ENCODE results near the gene TMEM205.
A peak's percentile ranks its signal among the peaks of the same experiment; 100 is the strongest.
"Not testable (repeated sequence)": the region's sequence is repeated elsewhere in the genome, so short reads cannot be mapped to it uniquely, and the experiment has no call there.

TMEM205 gene

DNA sequence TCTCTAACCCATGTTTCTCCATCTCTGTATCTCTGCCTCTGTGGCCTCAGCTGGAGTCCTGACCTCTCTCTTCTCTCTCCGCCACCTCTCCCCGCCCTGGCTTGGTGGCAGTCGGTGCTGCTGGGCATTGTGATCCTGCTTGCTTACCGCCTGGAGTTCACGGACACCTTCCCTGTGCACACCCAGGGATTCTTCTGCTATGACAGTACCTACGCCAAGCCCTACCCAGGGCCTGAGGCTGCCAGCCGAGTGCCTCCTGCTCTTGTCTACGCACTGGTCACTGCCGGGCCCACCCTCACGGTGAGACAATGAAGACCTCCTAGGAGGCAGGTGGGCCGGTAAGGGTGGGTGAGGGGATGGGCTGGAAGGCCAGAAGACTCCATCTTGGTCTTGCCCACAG lies 13.4 kb upstream of the TMEM205 start:
- H3K36me3 ChIP-seq (ENCODE audit: control insufficient read depth, insufficient read depth, low read length) = no peaks in the 10 kb centered on the region
- no peak overlapping the region for H2BK120ac ChIP-seq (ENCODE audit: low read depth, low read length)
- H3K27ac ChIP-seq (ENCODE audit: low read depth, low read length) = no peak overlapping the region
- H3K9ac ChIP-seq (ENCODE audit: low read length) = no peak overlapping the region
- no peak overlapping the region for H3K4ac ChIP-seq (ENCODE audit: low read depth, low read length)
- no peaks in the 10 kb centered on the region for H3K79me1 ChIP-seq (ENCODE audit: low read length)
- H3K23ac ChIP-seq (ENCODE audit: low read length) = no peak overlapping the region
- H2AK5ac ChIP-seq (ENCODE audit: low read length) = no peak overlapping the region
- no peak overlapping the region for H3K4me2 ChIP-seq (ENCODE audit: low read length)
- no peak for DNase-seq
- peaks cover 5% of the 10 kb centered on the region for H3K4me1 ChIP-seq (ENCODE audit: control insufficient read depth, low read depth, low read length)
- no peak overlapping the region for H2BK15ac ChIP-seq (replicated peaks; ENCODE audit: low read depth)
- no peaks in the 10 kb centered on the region for H3K79me2 ChIP-seq (ENCODE audit: control insufficient read depth, insufficient read depth, low read length)
- whole genome bisulfite sequencing (ENCODE audit: extremely low coverage, insufficient coverage, low lambda C conversion rate) = no CpG with 5 or more reads among the region's 11 CpGs
- no peaks in the 10 kb centered on the region for H3K27me3 ChIP-seq (ENCODE audit: insufficient read depth, low read length, poor library complexity)
- no peak overlapping the region for H3K56ac ChIP-seq (ENCODE audit: low read length)
- no peak overlapping the region for H2BK5ac ChIP-seq (ENCODE audit: low read length)
- no peak overlapping the region for H3K18ac ChIP-seq (ENCODE audit: low read length)
- no peak overlapping the region for H4K8ac ChIP-seq (ENCODE audit: low read depth, low read length)
- H4K5ac ChIP-seq (ENCODE audit: low read length) = no peak overlapping the region
- H3K4me3 ChIP-seq (ENCODE audit: low read length) = no peak overlapping the region

DNA sequence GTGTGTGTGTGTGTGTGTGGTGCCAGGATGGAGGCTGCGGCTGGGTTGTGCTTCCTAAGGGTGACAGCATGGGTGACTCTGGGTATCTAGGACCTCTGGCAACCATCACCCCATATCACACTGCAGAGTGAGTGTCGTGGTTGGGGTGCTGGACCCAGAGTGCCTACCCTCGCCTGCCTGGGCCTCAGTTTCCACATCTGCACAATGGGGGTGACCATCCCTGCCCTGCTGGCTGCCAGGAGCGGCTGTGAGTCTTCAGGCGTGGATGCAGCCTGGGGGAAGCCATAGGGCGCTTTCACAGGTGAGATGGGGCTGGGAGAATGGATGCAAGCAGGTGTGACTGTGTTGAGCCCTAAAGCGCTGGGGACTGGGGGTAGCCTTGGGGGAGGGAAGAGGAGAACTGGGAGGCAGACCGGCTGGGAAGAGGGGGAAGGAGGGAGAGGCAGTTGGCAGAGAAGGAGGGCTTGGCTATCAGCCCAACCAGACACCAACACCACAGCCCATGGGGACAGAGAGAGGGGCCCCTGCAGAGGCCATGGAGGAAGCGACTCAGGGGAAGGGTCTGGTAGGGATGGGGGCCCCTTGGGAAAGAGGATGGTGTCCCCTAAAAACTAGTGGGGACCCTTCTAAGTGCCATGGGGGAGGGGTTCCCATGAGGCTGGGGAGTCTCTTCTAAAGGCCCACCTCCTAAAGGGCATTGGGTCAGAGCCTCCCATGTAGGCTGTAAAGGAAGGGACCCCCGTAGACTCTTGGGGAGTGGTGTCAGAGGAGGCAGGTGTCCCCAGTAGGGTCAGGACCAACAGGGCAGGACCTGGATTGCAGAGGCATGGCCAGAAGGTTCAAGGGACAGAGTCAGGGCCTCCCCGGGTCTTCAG lies 10.8 kb upstream of the TMEM205 start:
- H2BK120ac ChIP-seq (ENCODE audit: low read depth, low read length) = no peak overlapping the region

DNA sequence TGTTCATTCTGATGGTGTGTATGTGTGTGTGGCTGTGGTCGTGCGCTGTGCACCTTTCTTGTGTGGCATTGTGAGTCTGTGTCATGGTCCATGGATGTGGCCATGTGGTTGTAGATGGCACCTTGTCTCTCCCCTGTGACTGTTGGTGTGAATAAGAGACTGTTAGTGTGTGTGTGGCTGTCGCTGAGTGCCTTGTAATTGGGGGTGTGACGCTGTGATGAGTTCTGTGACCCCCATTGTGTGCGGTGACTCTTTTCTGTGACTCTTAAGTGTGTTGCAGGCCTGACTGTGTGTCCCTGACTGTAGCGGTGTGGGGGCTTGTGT lies 10.0 kb upstream of the TMEM205 start:
- H4K8ac ChIP-seq (ENCODE audit: low read depth, low read length) = no peak overlapping the region
- H2AK5ac ChIP-seq (ENCODE audit: low read length) = no peak overlapping the region
- H3K36me3 ChIP-seq (ENCODE audit: control insufficient read depth, insufficient read depth, low read length) = no peaks in the 10 kb centered on the region
- H3K9ac ChIP-seq (ENCODE audit: low read length) = no peak overlapping the region
- no peak overlapping the region for H2BK120ac ChIP-seq (ENCODE audit: low read depth, low read length)
- peak overlapping the region; percentile 65 for H3K56ac ChIP-seq (ENCODE audit: low read length)
- no peak overlapping the region for H3K23ac ChIP-seq (ENCODE audit: low read length)
- H3K27me3 ChIP-seq (ENCODE audit: insufficient read depth, low read length, poor library complexity) = no peaks in the 10 kb centered on the region
- no peaks in the 10 kb centered on the region for H3K79me1 ChIP-seq (ENCODE audit: low read length)
- H3K18ac ChIP-seq (ENCODE audit: low read length) = no peak overlapping the region
- no peak overlapping the region for H3K4me2 ChIP-seq (ENCODE audit: low read length)
- no peak overlapping the region for H3K4ac ChIP-seq (ENCODE audit: low read depth, low read length)
- no peak overlapping the region for H2BK15ac ChIP-seq (replicated peaks; ENCODE audit: low read depth)
- no peak overlapping the region for H2BK5ac ChIP-seq (ENCODE audit: low read length)
- no CpG with 5 or more reads among the region's 6 CpGs for WGBS (ENCODE audit: extremely low coverage, insufficient coverage, low lambda C conversion rate)
- H3K4me1 ChIP-seq (ENCODE audit: control insufficient read depth, low read depth, low read length) = peaks cover 3% of the 10 kb centered on the region
- no peak overlapping the region for H3K27ac ChIP-seq (ENCODE audit: low read depth, low read length)
- no peak overlapping the region for H4K5ac ChIP-seq (ENCODE audit: low read length)
- DNase-seq = no peak
- H3K4me3 ChIP-seq (ENCODE audit: low read length) = no peak overlapping the region
- H3K79me2 ChIP-seq (ENCODE audit: control insufficient read depth, insufficient read depth, low read length) = no peaks in the 10 kb centered on the region

More for the DNA sequence above, 10.8 kb upstream of the TMEM205 start:
- Histone ChIP-seq H3K4me2 (ENCODE audit: low read length) (no peak overlapping the region), H3K79me2 (ENCODE audit: control insufficient read depth, insufficient read depth, low read length) (no peaks in the 10 kb centered on the region), H3K23ac (ENCODE audit: low read length) (no peak overlapping the region), H3K4me3 (ENCODE audit: low read length) (no peak overlapping the region), H3K79me1 (ENCODE audit: low read length) (no peaks in the 10 kb centered on the region), H3K18ac (ENCODE audit: low read length) (no peak overlapping the region), H3K9ac (ENCODE audit: low read length) (no peak overlapping the region), H4K5ac (ENCODE audit: low read length) (no peak overlapping the region), H3K27me3 (ENCODE audit: insufficient read depth, low read length, poor library complexity) (no peaks in the 10 kb centered on the region), H4K8ac (ENCODE audit: low read depth, low read length) (no peak overlapping the region), H3K36me3 (ENCODE audit: control insufficient read depth, insufficient read depth, low read length) (no peaks in the 10 kb centered on the region), H3K27ac (ENCODE audit: low read depth, low read length) (no peak overlapping the region), H3K56ac (ENCODE audit: low read length) (no peak overlapping the region), H3K4ac (ENCODE audit: low read depth, low read length) (no peak overlapping the region), H2AK5ac (ENCODE audit: low read length) (no peak overlapping the region), H2BK5ac (ENCODE audit: low read length) (no peak overlapping the region), H2BK15ac (replicated peaks; ENCODE audit: low read depth) (no peak overlapping the region), H3K4me1 (ENCODE audit: control insufficient read depth, low read depth, low read length) (peaks cover 4% of the 10 kb centered on the region)
- DNase-seq = no peak
- no CpG with 5 or more reads among the region's 11 CpGs for WGBS (ENCODE audit: extremely low coverage, insufficient coverage, low lambda C conversion rate)

DNA sequence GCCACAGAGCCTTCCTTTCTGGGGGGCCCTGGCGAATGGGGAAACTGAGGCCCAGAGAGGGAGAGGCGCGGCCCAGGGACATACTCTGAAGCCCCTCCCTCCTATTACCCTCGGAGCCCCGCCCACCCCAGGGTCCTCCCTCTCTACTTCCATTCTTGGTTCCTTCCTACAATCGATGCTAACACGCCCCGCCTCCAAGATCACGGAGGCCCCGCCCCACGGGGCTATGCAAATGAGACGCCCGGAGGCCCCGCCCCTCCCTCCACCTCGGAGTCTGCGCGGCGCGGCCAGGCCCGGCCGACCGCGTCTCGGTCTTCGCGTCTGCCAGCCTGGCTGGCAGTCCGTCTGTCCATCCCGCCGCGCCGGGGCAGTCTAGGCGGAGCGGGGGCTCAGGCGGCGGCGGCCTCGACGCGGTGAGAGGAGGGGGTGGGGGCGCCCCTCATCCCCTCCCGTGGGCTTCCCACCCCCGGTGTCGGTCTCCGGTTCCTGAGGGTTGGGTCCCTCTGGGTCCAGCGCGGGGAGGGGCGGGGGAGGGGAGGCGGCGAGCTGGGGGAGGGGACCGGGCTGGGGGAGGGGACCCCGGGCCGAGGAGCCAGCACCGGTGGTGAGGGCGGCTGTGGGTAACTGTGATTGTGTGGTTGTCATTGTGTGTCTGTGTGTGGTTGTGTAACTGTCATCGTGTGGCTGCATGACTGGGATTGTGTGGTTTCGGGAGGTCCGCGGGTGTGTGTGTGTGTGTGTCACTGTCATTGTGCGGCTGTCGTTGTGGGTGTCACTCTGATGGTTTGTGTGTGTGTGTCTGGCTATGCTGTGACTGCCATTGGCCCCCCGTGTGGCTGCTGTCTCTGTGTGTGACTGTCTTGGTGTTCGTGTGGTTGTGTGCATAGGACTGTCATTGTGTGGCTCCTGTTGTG lies 9.3 kb upstream of the TMEM205 start, which contains the start of gene PLPPR2:
TSS of gene PLPPR2 (plus strand) at position 273 of the 914 bp plus-strand sequence. CDS start 2,242 bp downstream, outside the sequence.
- Histone ChIP-seq H4K5ac (ENCODE audit: low read length) (no peak within 1 kb of the TSS), H3K4me1 (ENCODE audit: control insufficient read depth, low read depth, low read length) (peaks cover 3% of the 10 kb centered on the region), H3K4me2 (ENCODE audit: low read length) (peak within 1 kb of the TSS; percentile 33), H4K8ac (ENCODE audit: low read depth, low read length) (no peak within 1 kb of the TSS), H3K4ac (ENCODE audit: low read depth, low read length) (no peak within 1 kb of the TSS), H3K79me1 (ENCODE audit: low read length) (no peaks in the 10 kb centered on the region), H3K36me3 (ENCODE audit: control insufficient read depth, insufficient read depth, low read length) (no peaks in the 10 kb centered on the region), H3K4me3 (ENCODE audit: low read length) (no peak within 1 kb of the TSS), H3K79me2 (ENCODE audit: control insufficient read depth, insufficient read depth, low read length) (no peaks in the 10 kb centered on the region), H3K9ac (ENCODE audit: low read length) (peak within 1 kb of the TSS; percentile 48), H3K56ac (ENCODE audit: low read length) (peak within 1 kb of the TSS; percentile 80), H3K23ac (ENCODE audit: low read length) (no peak within 1 kb of the TSS), H2BK120ac (ENCODE audit: low read depth, low read length) (no peak within 1 kb of the TSS), H3K27ac (ENCODE audit: low read depth, low read length) (no peak within 1 kb of the TSS), H2BK5ac (ENCODE audit: low read length) (no peak within 1 kb of the TSS), H2BK15ac (replicated peaks; ENCODE audit: low read depth) (no peak within 1 kb of the TSS), H3K27me3 (ENCODE audit: insufficient read depth, low read length, poor library complexity) (no peaks in the 10 kb centered on the region), H3K18ac (ENCODE audit: low read length) (no peak within 1 kb of the TSS), H2AK5ac (ENCODE audit: low read length) (peak within 1 kb of the TSS; percentile 45)
- DNase-seq = peak; percentile 96
- no CpG with 5 or more reads among the region's 62 CpGs for WGBS (ENCODE audit: extremely low coverage, insufficient coverage, low lambda C conversion rate)

DNA sequence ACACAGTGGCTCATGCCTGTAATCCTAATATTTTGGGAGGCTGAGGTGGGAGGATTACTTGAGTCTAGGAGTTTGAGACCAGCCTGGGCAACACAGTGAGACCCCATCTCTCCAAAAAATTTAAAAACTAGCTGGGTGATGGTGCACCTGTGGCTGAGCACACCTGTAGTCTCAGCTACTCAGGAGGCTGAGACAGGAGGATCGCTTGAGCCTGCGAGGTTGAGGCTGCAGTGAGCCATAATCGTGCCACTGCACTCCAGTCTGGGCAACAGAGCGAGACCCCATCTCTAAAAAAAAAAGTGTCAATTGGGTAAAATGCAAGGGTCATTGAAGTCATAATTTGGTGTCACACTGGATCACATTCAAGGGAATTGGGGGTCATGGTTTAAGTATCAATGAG lies 8.0 kb upstream of the TMEM205 start:
- not testable (repeated sequence) for H3K79me2 ChIP-seq (ENCODE audit: control insufficient read depth, insufficient read depth, low read length); DNase-seq; H3K4me2 ChIP-seq (ENCODE audit: low read length); H3K36me3 ChIP-seq (ENCODE audit: control insufficient read depth, insufficient read depth, low read length); H3K4me1 ChIP-seq (ENCODE audit: control insufficient read depth, low read depth, low read length); H2BK120ac ChIP-seq (ENCODE audit: low read depth, low read length); H3K56ac ChIP-seq (ENCODE audit: low read length); H3K27ac ChIP-seq (ENCODE audit: low read depth, low read length); H3K4me3 ChIP-seq (ENCODE audit: low read length); H2AK5ac ChIP-seq (ENCODE audit: low read length); H3K9ac ChIP-seq (ENCODE audit: low read length); H3K27me3 ChIP-seq (ENCODE audit: insufficient read depth, low read length, poor library complexity); H3K79me1 ChIP-seq (ENCODE audit: low read length); H4K8ac ChIP-seq (ENCODE audit: low read depth, low read length); H3K18ac ChIP-seq (ENCODE audit: low read length); H3K23ac ChIP-seq (ENCODE audit: low read length); H2BK5ac ChIP-seq (ENCODE audit: low read length); H4K5ac ChIP-seq (ENCODE audit: low read length); H2BK15ac ChIP-seq (replicated peaks; ENCODE audit: low read depth); H3K4ac ChIP-seq (ENCODE audit: low read depth, low read length)
- no CpG with 5 or more reads among the region's 4 CpGs for WGBS (ENCODE audit: extremely low coverage, insufficient coverage, low lambda C conversion rate)
